Kidney (tissue), 14 donors: ENCODE measurements around the gene OPHN1. TPM values are rescaled to one million over a fixed set of nuclear protein-coding genes. Genes with fewer than 3 reads are reported as not detected.
"Not testable (repeated sequence)": the region's sequence is repeated elsewhere in the genome, so short reads cannot be mapped to it uniquely, and the experiment has no call there.

Experiments used
- DNase-seq, 5 donors: peaks; one replicate each; pipeline ENCODE4 v3.0.0-alpha.2; 2013 to 2020
- FAIRE-seq: peaks from 2 replicates; lab custom pipeline; 2012; peaks lifted over from hg19 to GRCh38; lab: Jason Lieb, UNC
- H3K27ac ChIP-seq, 2 donors: one replicate each; pipeline ENCODE4 v1.7.0; 2013; ENCODE audit warnings: low read depth in 2 of 2, low read length in 2 of 2, inconsistent platforms in 1 of 2
- H3K27me3 ChIP-seq: one replicate; pipeline ENCODE4 v1.7.1; 2013; ENCODE audit warnings: low read length, inconsistent platforms; ENCODE audit not compliant: control insufficient read depth, insufficient read depth
- H3K36me3 ChIP-seq, 3 donors: one replicate each; pipeline versions ENCODE4 v1.7.0 to v1.7.1; 2013; ENCODE audit warnings: low read length in 3 of 3, control low read depth in 1 of 3, inconsistent platforms in 1 of 3; ENCODE audit not compliant: insufficient read depth in 3 of 3, control insufficient read depth in 2 of 3
- H3K4me1 ChIP-seq, 3 donors: one replicate each; pipeline versions ENCODE4 v1.7.0 to v1.7.1; 2013; ENCODE audit warnings: low read length in 3 of 3, inconsistent platforms in 1 of 3, low read depth in 1 of 3; ENCODE audit not compliant: control insufficient read depth in 2 of 3, insufficient read depth in 2 of 3
- H3K4me3 ChIP-seq, 3 donors: one replicate each; pipeline versions ENCODE4 v1.7.0 to v1.8.1; 2013; ENCODE audit warnings: low read length in 3 of 3, control low read depth in 1 of 3, inconsistent platforms in 1 of 3
- H3K9ac ChIP-seq, 3 donors: one replicate each; pipeline versions ENCODE4 v1.7.0 to v1.7.1; 2013; ENCODE audit warnings: low read length in 3 of 3, control low read depth in 1 of 3, inconsistent platforms in 1 of 3
- H3K9me3 ChIP-seq, 3 donors: one replicate each; pipeline versions ENCODE4 v1.7.0 to v1.7.1; 2013; ENCODE audit warnings: low read length in 3 of 3, control low read depth in 1 of 3, inconsistent platforms in 1 of 3; ENCODE audit not compliant: control insufficient read depth in 2 of 3, insufficient read depth in 1 of 3
- intact Hi-C: fragments of 100-400 bp; cut with DNase I; formaldehyde crosslinking; loops from one replicate; pipeline ENCODE4 v1.11.1; 2022
- polyA plus RNA-seq: library from polyadenylated mRNA; stranded (reverse); fragments of 350-450 nt; fragmentation: Illumina TruSeq; extraction: RNeasy Lipid Tissue Mini Kit (QIAGEN cat#74804); gene quantifications from one replicate; pipeline ENCODE4 v1.2.3, GENCODE V29; 2014; ENCODE audit warnings: low read depth, low replicate concordance; ENCODE audit not compliant: insufficient read depth
- total RNA-seq: library from RNA; stranded (reverse); fragmentation: NEBNext Ultra II Directional; extraction: Animal tissue kit (Norgen Biotek cat#: 25700); gene quantifications from one replicate; pipeline ENCODE4 v1.2.1, GENCODE V29; 2021
- TF ChIP-seq, protein P1 (sequence below): IDR thresholded peaks from 3 replicates; pipeline ENCODE4 v1.5.1; 2012; ENCODE audit warnings: mild to moderate bottlenecking, moderate library complexity, borderline replicate concordance; ENCODE audit not compliant: insufficient read depth; ENCODE audit errors: extremely low read depth
- donor health status: control.
- donor health status: control.
- donor health status: control.
- donor health status: control.
- donor health status: control.
- donor health status: DM: yes; HTN: yes; CAD: no.
- donor health status: Normal renal cell carcinoma (clear cell type).

OPHN1 gene
- total and polyA plus RNA-seq, 2 donors from 2014 or later, result 1.9 to 9.5 TPM

DNA sequence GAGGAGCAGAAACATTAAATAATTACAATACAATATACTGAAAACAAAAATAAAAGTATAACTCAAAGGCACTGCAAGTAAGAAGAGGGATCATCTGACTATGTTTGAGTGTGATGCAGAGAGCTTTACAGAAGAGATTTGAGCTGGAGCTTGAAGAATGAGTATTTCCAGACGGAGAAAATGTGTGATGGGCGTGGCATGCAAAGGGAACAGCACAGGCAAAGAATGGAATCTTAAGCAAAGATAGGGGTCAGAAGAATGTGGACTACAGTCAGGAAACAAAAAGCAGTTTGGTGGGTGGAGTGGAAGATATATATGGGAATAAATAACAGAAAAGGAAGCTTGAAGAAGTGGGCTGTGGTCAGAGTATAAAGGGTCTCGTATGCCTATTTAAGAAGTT, 45.5 kb downstream of the OPHN1 start:
- H3K4me3 ChIP-seq, result no peak overlapping the region
- no peak for DNase-seq
- no peaks in the 10 kb centered on the region for H3K9me3 ChIP-seq
- no peak for FAIRE-seq
- no peak overlapping the region for H3K9ac ChIP-seq
- H3K36me3 ChIP-seq, result no peaks in the 10 kb centered on the region
- TF ChIP-seq, protein P1, sequence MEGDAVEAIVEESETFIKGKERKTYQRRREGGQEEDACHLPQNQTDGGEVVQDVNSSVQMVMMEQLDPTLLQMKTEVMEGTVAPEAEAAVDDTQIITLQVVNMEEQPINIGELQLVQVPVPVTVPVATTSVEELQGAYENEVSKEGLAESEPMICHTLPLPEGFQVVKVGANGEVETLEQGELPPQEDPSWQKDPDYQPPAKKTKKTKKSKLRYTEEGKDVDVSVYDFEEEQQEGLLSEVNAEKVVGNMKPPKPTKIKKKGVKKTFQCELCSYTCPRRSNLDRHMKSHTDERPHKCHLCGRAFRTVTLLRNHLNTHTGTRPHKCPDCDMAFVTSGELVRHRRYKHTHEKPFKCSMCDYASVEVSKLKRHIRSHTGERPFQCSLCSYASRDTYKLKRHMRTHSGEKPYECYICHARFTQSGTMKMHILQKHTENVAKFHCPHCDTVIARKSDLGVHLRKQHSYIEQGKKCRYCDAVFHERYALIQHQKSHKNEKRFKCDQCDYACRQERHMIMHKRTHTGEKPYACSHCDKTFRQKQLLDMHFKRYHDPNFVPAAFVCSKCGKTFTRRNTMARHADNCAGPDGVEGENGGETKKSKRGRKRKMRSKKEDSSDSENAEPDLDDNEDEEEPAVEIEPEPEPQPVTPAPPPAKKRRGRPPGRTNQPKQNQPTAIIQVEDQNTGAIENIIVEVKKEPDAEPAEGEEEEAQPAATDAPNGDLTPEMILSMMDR, result no peak
- intact Hi-C loops, result no loop called here
- no peak overlapping the region for H3K27ac ChIP-seq
- no peaks in the 10 kb centered on the region for H3K4me1 ChIP-seq
- H3K27me3 ChIP-seq, result no peaks in the 10 kb centered on the region

DNA sequence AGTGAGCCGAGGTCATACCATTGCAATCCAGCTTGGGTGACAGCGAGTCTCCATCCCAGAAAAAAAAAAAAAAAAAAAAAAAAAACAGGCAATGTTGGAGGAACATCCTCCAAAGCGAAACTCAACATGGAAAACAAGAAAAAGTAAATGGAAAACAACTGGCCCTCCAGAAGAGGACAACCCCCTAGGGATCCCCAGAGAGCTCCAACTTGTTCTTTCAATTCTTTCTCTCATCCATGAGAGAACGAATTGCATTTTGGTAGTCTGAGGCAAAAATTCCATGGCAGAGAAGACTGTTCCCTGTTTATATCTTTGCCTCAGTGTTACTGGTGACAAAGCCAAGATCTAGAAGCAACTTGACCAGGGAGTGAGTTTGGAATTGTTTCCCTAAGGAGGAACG, 49.8 kb downstream of the OPHN1 start:
- TF ChIP-seq, protein P1, result no peak
- no peak overlapping the region for H3K27ac ChIP-seq
- H3K36me3 ChIP-seq, result no peaks in the 10 kb centered on the region
- no peak overlapping the region for H3K9ac ChIP-seq
- no peaks in the 10 kb centered on the region for H3K4me1 ChIP-seq
- FAIRE-seq (no peak), DNase-seq (no peak)
- H3K9me3 ChIP-seq, result no peaks in the 10 kb centered on the region
- intact Hi-C loops, result no loop called here
- H3K27me3 ChIP-seq, result no peaks in the 10 kb centered on the region
- H3K4me3 ChIP-seq, result no peak overlapping the region

DNA sequence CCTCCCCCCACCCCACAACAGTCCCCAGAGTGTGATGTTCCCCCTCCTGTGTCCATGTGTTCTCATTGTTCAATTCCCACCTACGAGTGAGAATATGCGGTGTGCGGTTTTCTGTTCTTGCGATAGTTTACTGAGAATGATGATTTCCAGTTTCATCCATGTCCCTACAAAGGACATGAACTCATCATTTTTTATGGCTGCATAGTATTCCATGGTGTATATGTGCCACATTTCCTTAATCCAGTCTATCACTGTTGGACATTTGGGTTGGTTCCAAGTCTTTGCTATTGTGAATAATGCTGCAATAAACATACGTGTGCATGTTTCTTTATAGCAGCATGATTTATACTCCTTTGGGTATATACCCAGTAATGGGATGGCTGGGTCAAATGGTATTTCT, 55.7 kb downstream of the OPHN1 start:
- H3K4me3 ChIP-seq, H3K36me3 ChIP-seq, H3K4me1 ChIP-seq, H3K9ac ChIP-seq, H3K27me3 ChIP-seq, FAIRE-seq, intact Hi-C loops, H3K27ac ChIP-seq, H3K9me3 ChIP-seq, DNase-seq: not testable (repeated sequence)

DNA sequence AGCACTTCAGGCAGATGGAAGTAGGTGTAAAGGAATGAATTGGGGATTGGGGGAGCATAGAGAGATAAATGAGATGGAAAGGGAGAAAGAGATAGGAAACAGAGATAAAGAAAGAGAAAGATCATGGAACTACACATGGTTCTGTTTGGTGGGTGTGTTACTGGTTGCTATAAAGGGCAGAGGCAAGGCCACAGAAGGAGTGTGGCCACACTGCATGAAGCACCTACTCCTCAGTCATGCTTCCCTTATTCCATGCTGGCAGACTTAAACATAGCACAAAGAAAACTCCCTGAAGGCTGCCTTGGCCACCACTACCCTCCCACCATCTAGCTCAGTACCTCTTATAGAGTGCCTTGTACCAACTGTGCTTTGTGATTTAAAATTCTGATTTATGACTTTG, 56.9 kb downstream of the OPHN1 start:
- FAIRE-seq (no peak), DNase-seq (no peak)
- H3K9ac ChIP-seq, result no peak overlapping the region
- no peak overlapping the region for H3K4me3 ChIP-seq
- intact Hi-C loops, result no loop called here
- TF ChIP-seq, protein P1, result no peak
- H3K27ac ChIP-seq, result no peak overlapping the region
- no peaks in the 10 kb centered on the region for H3K4me1 ChIP-seq
- no peaks in the 10 kb centered on the region for H3K27me3 ChIP-seq
- H3K9me3 ChIP-seq, result no peaks in the 10 kb centered on the region
- H3K36me3 ChIP-seq, result no peaks in the 10 kb centered on the region
